Liver (tissue), 9 donors: ENCODE measurements around the gene KRT36. TPM values are rescaled to one million over a fixed set of nuclear protein-coding genes. Genes with fewer than 3 reads are reported as not detected.

ENCODE experiments used
- DNase-seq: peaks from one replicate; pipeline ENCODE4 v3.0.0-alpha.2; 2017; ENCODE audit warnings: low spot score
- H3K27ac ChIP-seq, 2 donors: one replicate each; pipeline ENCODE4 v1.7.0; 2013; ENCODE audit warnings: inconsistent platforms in 2 of 2, low read length in 2 of 2, control low read depth in 1 of 2, low read depth in 1 of 2, mild to moderate bottlenecking in 1 of 2
- H3K27me3 ChIP-seq, 4 donors: one replicate each; pipeline versions ENCODE4 v1.6.1 to v1.7.0; 2013; ENCODE audit warnings: low read length in 3 of 4, inconsistent platforms in 1 of 4, mild to moderate bottlenecking in 1 of 4, moderate library complexity in 1 of 4; ENCODE audit not compliant: control insufficient read depth in 4 of 4, insufficient read depth in 4 of 4
- H3K36me3 ChIP-seq, 4 donors: one replicate each; pipeline versions ENCODE4 v1.6.1 to v1.7.0; 2013; ENCODE audit warnings: low read length in 3 of 4, mild to moderate bottlenecking in 3 of 4, low read depth in 1 of 4, moderate library complexity in 1 of 4; ENCODE audit not compliant: control insufficient read depth in 4 of 4, insufficient read depth in 3 of 4
- H3K4me1 ChIP-seq, 4 donors: one replicate each; pipeline versions ENCODE4 v1.6.1 to v1.7.0; 2013; ENCODE audit warnings: low read length in 3 of 4, mild to moderate bottlenecking in 3 of 4, moderate library complexity in 1 of 4; ENCODE audit not compliant: control insufficient read depth in 4 of 4, insufficient read depth in 4 of 4
- H3K4me3 ChIP-seq, 3 donors: one replicate each; pipeline versions ENCODE4 v1.6.1 to v1.7.0; 2013; ENCODE audit warnings: low read length in 3 of 3, control low read depth in 1 of 3, low read depth in 1 of 3, mild to moderate bottlenecking in 1 of 3
- H3K9ac ChIP-seq, 2 donors: one replicate each; pipeline ENCODE4 v1.7.0; 2013; ENCODE audit warnings: low read length in 2 of 2, mild to moderate bottlenecking in 2 of 2, moderate library complexity in 2 of 2, control low read depth in 1 of 2, low read depth in 1 of 2
- H3K9me3 ChIP-seq, 4 donors: one replicate each; pipeline versions ENCODE4 v1.6.1 to v1.7.0; 2013; ENCODE audit warnings: low read length in 3 of 4; ENCODE audit not compliant: control insufficient read depth in 4 of 4
- EGR1 ChIP-seq, 2 donors: IDR thresholded peaks; 2 replicates each; pipeline ENCODE4 v1.6.1; 2016 to 2018; ENCODE audit warnings: antibody characterized with exemption in 2 of 2, low read depth in 2 of 2
- GABPA ChIP-seq, 2 donors: IDR thresholded peaks in 1 of 2; conservative IDR thresholded peaks in 1 of 2; 2 replicates each; pipeline ENCODE4 v1.6.1; 2016; ENCODE audit warnings: antibody characterized with exemption in 2 of 2, mild to moderate bottlenecking in 1 of 2, moderate library complexity in 1 of 2
- HNF4A ChIP-seq, 2 donors: conservative IDR thresholded peaks; 2 replicates each; pipeline ENCODE4 v1.6.1; 2016; ENCODE audit warnings: antibody characterized with exemption in 2 of 2, mild to moderate bottlenecking in 2 of 2
- JUND ChIP-seq, 2 donors: IDR thresholded peaks; 2 replicates each; pipeline ENCODE4 v1.6.1; 2016; ENCODE audit warnings: antibody characterized with exemption in 2 of 2
- NR2F2 ChIP-seq: IDR thresholded peaks from 2 replicates; pipeline ENCODE4 v1.6.1; 2016; ENCODE audit warnings: antibody characterized with exemption
- RAD21 ChIP-seq, 2 donors: IDR thresholded peaks; 2 replicates each; pipeline ENCODE4 v1.6.1; 2016; ENCODE audit warnings: antibody characterized with exemption in 2 of 2, mild to moderate bottlenecking in 2 of 2
- RXRA ChIP-seq, 2 donors: IDR thresholded peaks; 2 replicates each; pipeline ENCODE4 v1.6.1; 2017 to 2018; ENCODE audit warnings: antibody characterized with exemption in 2 of 2, mild to moderate bottlenecking in 1 of 2
- TAF1 ChIP-seq: conservative IDR thresholded peaks from 2 replicates; pipeline ENCODE4 v1.6.1; 2016; ENCODE audit warnings: antibody characterized with exemption, mild to moderate bottlenecking
- YY1 ChIP-seq: IDR thresholded peaks from 2 replicates; pipeline ENCODE4 v1.6.1; 2016; ENCODE audit warnings: antibody characterized with exemption, mild to moderate bottlenecking
- WGBS: extraction: QIAGEN DNeasy Blood & Tissue Kit; methylation state at CpG from one replicate; pipeline ENCODE4 v1.1.7; 2013; 5-methylcytosine and 5-hydroxymethylcytosine counted together
- polyA plus RNA-seq, 2 donors: library from polyadenylated mRNA; stranded (reverse) in 1 of 2; unstranded in 1 of 2; fragments of 200-250 nt in 1 of 2; fragments of >200 nt in 1 of 2; fragmentation: Nextera tagmentation in 1 of 2; extraction: Ambion mirVana in 1 of 2; gene quantifications; one replicate each; pipeline versions ENCODE4 v1.2.1 to v1.2.3, GENCODE V29; 2013 to 2015
- total RNA-seq, 2 donors: library from RNA; depleted of rRNA; stranded (reverse); fragments of >200 nt; gene quantifications; one replicate each; pipeline ENCODE4 v1.2.3, GENCODE V29; 2014
- TF ChIP-seq, protein P1 (sequence below): IDR thresholded peaks from 2 replicates; pipeline ENCODE4 v1.6.1; 2016; ENCODE audit warnings: antibody characterized with exemption
- TF ChIP-seq, protein P2 (sequence below): IDR thresholded peaks from 2 replicates; pipeline ENCODE4 v1.6.1; 2016; ENCODE audit warnings: antibody characterized with exemption
- TF ChIP-seq, protein P3 (sequence below): fragments of 150-350 bp; IDR thresholded peaks from 2 replicates; pipeline ENCODE4 v1.5.1; 2017; ENCODE audit warnings: improper control_type of control experiment, low read depth, low read length; ENCODE audit not compliant: missing input control
- TF ChIP-seq, protein P4 (sequence below): IDR thresholded peaks from 2 replicates; pipeline ENCODE4 v1.6.1; 2016; ENCODE audit warnings: antibody characterized with exemption, mild to moderate bottlenecking
- donor health status: healthy.
- donor health status: healthy.
- donor health status: healthy.
- donor health status: healthy.
- donor health status: healthy.

The KRT36 gene
- total and polyA plus RNA-seq, 4 donors, result 0.05 TPM; not detected in 3

DNA sequence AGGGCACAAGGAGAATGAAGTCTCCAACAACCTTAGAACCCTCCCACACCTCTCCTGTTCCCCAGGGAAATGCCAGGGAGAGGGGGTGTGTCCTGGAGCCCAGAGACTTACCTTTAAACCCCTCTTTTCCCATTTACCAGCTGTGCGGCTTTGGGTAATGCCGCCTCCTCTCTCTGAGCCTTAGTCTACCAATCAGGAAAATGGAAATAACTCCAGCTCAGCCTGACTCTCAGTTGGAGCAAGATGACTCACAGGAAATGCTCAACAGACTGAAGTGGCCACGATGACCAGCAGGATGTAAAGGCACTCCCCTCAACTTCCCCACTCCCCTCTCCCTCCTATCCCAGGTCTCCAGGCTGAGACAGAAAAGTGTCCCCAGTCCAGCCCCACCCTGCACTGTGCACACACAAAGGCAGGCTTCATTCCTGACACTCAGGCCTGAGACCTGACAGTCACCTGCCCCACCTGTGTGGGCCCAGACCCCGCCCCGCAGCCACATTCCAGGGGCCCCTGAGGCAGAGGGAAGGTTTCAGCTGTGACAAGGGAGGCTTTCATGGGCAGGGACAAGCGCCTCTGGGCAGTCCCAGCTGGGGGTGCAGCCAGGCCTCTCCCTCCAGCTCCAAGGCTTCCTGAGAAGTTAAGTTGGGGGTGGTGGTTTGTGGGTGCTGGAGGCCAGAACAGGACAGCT is 32.0 kb upstream of the KRT36 start:
- no peaks in the 10 kb centered on the region for H3K4me1 ChIP-seq
- DNase-seq, result no peak
- no peak overlapping the region for H3K27ac ChIP-seq
- 71% methylated on average over 6 of the region's 6 CpGs for WGBS
- TF ChIP-seq YY1, result no peak
- TF ChIP-seq, protein P1, sequence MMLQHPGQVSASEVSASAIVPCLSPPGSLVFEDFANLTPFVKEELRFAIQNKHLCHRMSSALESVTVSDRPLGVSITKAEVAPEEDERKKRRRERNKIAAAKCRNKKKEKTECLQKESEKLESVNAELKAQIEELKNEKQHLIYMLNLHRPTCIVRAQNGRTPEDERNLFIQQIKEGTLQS, result no peak
- TF ChIP-seq RXRA (IDR thresholded peaks at IDR 0.05), result no peak
- no peak for TF ChIP-seq GABPA (IDR thresholded peaks at IDR 0.05 in 1 of 2, conservative IDR thresholded peaks at IDR 0.05 in 1 of 2)
- TF ChIP-seq, protein P2, sequence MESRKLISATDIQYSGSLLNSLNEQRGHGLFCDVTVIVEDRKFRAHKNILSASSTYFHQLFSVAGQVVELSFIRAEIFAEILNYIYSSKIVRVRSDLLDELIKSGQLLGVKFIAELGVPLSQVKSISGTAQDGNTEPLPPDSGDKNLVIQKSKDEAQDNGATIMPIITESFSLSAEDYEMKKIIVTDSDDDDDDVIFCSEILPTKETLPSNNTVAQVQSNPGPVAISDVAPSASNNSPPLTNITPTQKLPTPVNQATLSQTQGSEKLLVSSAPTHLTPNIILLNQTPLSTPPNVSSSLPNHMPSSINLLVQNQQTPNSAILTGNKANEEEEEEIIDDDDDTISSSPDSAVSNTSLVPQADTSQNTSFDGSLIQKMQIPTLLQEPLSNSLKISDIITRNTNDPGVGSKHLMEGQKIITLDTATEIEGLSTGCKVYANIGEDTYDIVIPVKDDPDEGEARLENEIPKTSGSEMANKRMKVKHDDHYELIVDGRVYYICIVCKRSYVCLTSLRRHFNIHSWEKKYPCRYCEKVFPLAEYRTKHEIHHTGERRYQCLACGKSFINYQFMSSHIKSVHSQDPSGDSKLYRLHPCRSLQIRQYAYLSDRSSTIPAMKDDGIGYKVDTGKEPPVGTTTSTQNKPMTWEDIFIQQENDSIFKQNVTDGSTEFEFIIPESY, result no peak
- no peak for TF ChIP-seq NR2F2
- no peak for TF ChIP-seq EGR1 (IDR thresholded peaks at IDR 0.05; ENCODE audit: low read depth in 2 of 2)
- TF ChIP-seq, protein P3, sequence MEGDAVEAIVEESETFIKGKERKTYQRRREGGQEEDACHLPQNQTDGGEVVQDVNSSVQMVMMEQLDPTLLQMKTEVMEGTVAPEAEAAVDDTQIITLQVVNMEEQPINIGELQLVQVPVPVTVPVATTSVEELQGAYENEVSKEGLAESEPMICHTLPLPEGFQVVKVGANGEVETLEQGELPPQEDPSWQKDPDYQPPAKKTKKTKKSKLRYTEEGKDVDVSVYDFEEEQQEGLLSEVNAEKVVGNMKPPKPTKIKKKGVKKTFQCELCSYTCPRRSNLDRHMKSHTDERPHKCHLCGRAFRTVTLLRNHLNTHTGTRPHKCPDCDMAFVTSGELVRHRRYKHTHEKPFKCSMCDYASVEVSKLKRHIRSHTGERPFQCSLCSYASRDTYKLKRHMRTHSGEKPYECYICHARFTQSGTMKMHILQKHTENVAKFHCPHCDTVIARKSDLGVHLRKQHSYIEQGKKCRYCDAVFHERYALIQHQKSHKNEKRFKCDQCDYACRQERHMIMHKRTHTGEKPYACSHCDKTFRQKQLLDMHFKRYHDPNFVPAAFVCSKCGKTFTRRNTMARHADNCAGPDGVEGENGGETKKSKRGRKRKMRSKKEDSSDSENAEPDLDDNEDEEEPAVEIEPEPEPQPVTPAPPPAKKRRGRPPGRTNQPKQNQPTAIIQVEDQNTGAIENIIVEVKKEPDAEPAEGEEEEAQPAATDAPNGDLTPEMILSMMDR, result no peak
- TF ChIP-seq JUND (IDR thresholded peaks at IDR 0.05), result no peak
- TF ChIP-seq, protein P4, sequence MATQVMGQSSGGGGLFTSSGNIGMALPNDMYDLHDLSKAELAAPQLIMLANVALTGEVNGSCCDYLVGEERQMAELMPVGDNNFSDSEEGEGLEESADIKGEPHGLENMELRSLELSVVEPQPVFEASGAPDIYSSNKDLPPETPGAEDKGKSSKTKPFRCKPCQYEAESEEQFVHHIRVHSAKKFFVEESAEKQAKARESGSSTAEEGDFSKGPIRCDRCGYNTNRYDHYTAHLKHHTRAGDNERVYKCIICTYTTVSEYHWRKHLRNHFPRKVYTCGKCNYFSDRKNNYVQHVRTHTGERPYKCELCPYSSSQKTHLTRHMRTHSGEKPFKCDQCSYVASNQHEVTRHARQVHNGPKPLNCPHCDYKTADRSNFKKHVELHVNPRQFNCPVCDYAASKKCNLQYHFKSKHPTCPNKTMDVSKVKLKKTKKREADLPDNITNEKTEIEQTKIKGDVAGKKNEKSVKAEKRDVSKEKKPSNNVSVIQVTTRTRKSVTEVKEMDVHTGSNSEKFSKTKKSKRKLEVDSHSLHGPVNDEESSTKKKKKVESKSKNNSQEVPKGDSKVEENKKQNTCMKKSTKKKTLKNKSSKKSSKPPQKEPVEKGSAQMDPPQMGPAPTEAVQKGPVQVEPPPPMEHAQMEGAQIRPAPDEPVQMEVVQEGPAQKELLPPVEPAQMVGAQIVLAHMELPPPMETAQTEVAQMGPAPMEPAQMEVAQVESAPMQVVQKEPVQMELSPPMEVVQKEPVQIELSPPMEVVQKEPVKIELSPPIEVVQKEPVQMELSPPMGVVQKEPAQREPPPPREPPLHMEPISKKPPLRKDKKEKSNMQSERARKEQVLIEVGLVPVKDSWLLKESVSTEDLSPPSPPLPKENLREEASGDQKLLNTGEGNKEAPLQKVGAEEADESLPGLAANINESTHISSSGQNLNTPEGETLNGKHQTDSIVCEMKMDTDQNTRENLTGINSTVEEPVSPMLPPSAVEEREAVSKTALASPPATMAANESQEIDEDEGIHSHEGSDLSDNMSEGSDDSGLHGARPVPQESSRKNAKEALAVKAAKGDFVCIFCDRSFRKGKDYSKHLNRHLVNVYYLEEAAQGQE, result no peak
- no peaks in the 10 kb centered on the region for H3K9me3 ChIP-seq
- no peak overlapping the region for H3K4me3 ChIP-seq
- H3K27me3 ChIP-seq, result no peaks in the 10 kb centered on the region
- no peaks in the 10 kb centered on the region for H3K36me3 ChIP-seq
- H3K9ac ChIP-seq, result no peak overlapping the region

DNA sequence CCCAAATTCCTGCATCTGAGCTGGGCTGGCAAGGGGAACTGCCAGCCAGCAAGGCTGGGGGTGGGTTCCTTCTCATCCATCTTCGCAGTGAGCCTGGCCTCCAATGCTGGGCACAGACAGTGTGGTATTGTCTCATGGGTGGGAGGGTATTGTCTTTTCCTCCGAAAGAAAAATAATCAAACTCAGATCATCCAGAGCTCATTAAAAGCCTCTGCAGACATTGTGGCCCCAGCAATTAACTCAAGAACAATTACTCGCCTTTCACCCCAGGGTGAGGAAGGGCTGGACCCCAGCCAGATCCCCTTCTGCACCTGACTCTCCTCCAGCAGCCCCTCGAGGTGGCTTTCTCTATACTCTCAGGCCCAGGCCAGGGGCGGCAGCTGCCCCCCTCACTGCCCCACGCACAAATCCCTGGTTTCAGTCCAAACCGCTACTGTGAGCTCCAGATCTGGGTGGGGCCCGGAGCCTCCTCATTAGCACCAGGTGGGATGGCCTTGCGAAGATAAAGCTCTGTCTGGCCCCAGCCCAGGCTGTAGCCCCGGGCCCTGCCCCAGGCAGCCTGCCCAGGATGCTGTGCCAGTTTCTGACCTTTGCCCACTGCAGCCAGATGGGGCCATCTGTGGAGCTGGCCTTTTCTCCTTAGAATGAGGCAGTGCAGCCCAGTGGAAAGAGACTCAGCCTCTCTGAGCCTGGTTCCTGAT is 31.3 kb upstream of the KRT36 start:
- no peak overlapping the region for H3K27ac ChIP-seq

More for the DNA sequence above, 31.3 kb upstream of the KRT36 start:
- WGBS, result 60% methylated on average over 10 of the region's 10 CpGs
- Histone ChIP-seq H3K4me3 (no peak overlapping the region), H3K4me1 (no peaks in the 10 kb centered on the region), H3K36me3 (no peaks in the 10 kb centered on the region), H3K9ac (no peak overlapping the region), H3K27me3 (no peaks in the 10 kb centered on the region), H3K9me3 (no peaks in the 10 kb centered on the region)
- TF ChIP-seq JUND (IDR thresholded peaks at IDR 0.05) (no peak), HNF4A (conservative IDR thresholded peaks at IDR 0.05) (no peak), YY1 (no peak), TAF1 (no peak), RAD21 (IDR thresholded peaks at IDR 0.05) (no peak)
- TF ChIP-seq, protein P2, result no peak
- TF ChIP-seq, protein P3, result no peak
- DNase-seq, result no peak
